HuH-7 (cell line): ENCODE results near the gene TGFB2.

Source experiments
- DNase-seq: peaks from one replicate; pipeline ENCODE4 v3.0.0; 2011; ENCODE audit warnings: low spot score

The TGFB2 gene

GRCh38 chr1:218488986-218489385, 143.8 kb downstream of the TGFB2 start:
- no peak for DNase-seq

- no peak for DNase-seq
These were observed 145.3 kb downstream of the TGFB2 start for GRCh38 chr1:218490406-218490922.

- no peak for DNase-seq
These were observed 147.7 kb downstream of the TGFB2 start for GRCh38 chr1:218492874-218493273.

GRCh38 chr1:218493986-218494385, 148.8 kb downstream of the TGFB2 start:
- DNase-seq = no peak
